HG03066 (cell line): ENCODE measurements around the gene PLBD2.

Experiments
- ATAC-seq: cut with Tn5 transposase; IDR thresholded peaks from one replicate; pipeline ENCODE4 v1.9.1; 2021; ENCODE audit warnings: low read depth; ENCODE audit not compliant: unreplicated experiment

PLBD2 gene

DNA sequence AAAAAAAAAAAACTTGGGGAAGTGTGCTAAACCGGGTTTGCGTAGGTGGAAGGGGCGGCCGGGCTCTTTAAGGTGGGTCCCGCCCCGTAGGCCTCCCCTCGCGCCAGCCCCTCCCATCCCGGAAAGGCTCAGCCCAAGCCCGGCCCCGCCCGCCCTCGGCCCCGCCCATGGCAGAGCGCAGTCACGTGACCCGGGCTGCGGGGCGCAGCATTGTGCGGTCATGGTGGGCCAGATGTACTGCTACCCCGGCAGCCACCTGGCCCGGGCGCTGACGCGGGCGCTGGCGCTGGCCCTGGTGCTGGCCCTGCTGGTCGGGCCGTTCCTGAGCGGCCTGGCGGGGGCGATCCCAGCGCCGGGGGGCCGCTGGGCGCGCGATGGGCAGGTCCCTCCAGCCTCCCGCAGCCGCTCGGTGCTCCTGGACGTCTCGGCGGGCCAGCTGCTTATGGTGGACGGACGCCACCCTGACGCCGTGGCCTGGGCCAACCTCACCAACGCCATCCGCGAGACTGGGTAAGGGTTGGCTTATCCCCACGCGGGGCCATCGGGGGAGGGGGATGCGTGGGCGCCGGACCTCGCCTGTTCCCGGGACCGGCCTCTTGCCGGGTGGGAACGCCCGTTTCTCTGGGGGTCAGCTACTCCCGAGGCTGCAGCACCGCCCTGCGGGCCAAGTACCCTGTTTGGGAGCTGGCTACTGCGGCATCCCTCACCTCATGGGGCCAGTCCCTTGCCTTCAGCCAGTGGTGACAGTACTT, at the start of gene PLBD2:
Gene PLBD2 (plus strand): TSS at position 207 of the 752 bp plus-strand sequence. CDS start 14 bp downstream, at position 221.
- ATAC-seq, result peak; percentile 87

GRCh38 chr12:113310489-113310888, 47.9 kb upstream of the PLBD2 start:
- ATAC-seq, result no peak

DNA sequence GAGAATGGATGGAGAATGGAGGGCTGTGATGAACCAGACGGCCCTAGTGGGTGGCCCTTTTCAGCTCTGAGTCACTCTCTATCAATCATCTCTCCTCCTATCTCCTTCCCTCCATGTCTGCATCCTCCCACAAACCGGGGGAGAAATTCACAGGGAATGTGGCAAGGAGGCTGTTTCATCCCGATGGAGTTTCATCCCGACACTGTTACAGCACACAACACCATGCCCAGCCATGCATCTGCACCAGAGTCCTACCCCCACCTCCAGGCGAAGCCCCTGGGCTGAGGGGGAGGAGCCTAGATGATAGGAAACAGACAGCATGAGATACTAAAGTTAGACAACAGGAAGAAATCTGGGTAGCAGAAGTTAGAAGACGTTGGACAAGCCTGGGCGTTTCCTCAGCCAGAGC, 44.3 kb upstream of the PLBD2 start:
- no peak for ATAC-seq

GRCh38 chr12:113315358-113315757, 43.0 kb upstream of the PLBD2 start:
- no peak for ATAC-seq

DNA sequence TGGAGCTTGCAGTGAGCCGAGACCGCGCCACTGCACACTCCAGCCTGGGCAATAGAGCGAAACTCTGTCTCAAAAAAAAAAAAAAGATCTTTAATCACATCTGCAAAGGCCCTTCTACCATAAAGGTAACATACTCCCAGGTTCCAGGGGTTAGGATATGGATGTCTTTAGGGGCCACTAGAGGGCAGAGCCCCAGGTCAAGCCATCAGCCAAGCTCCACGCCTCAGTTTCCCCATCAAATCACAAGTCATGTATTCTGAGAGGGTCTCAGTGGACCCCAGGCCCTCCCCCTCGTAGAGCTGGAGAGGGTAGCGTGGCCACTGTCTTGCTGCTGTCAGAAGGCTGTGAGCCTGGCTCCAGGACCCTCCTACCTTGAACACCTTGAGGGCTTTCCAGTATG, 42.2 kb upstream of the PLBD2 start:
- ATAC-seq, result no peak

DNA sequence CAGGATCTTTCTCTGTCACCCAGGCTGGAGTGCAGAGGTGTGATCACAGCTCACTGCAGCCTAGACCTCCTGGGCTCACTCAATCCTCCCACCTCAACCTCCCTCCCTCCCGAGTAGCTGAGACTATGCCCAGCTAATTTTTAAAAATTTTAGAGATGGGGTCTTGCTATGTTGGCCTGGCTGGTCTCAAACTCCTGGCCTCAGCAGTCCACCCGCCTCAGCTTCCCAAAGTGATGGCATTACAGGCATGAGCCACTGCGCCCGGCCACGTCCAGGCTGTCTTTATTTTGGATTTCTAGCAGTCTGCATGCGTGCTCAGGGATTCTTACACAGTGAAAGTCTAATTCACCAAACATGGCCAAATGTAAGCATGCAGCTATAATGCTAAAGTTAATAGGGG, 41.3 kb upstream of the PLBD2 start:
- no peak for ATAC-seq

DNA sequence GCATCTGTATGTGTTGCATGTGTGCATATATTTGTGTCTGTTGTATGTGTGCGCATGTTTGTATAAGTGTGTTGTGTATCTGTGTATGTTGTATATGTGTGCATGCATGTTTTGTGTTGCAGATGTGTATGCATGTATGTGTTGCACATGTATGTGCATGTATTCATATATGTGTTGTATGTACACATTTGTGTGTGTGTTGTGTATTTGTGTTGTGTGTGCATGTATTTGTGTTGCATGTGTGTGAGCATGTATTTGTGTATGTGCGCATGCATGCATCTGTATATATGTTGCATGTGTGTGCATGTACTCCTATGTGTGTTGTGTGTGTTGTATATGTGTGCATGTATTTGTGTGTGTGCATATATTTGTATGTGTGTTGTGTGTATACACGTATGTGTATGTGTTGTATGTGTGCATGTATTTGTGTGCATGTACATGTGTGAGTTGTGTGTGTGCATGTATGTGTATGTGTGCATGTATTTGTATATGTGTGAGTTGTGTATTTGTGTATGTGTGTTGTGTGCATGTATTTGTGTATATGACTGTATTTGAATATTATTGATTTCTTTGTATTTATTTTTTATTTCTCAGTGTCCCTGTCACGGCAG, 40.2 kb upstream of the PLBD2 start:
- no peak for ATAC-seq

GRCh38 chr12:113318900-113319628, 39.3 kb upstream of the PLBD2 start:
- ATAC-seq, result no peak

- ATAC-seq, result no peak
These were observed 38.0 kb upstream of the PLBD2 start for GRCh38 chr12:113320401-113320800.

DNA sequence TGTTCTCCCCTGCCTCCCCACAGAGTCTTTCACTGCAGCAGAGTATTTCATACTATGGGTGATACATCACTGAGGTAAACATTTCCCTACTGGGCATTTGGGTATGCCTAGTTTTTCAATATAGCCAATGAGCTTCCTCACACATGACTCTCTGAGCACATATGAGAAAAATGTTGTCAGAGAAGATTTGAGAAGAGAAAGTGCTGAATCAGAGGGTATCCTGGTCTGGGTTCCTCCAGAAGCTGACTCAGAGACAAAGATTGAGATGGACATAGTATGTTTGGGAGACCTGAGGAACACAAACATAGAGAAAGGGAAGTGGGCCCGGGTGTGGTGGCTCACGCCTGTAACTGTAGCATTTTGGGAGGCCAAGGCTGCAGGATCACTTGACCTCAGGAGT, 36.0 kb upstream of the PLBD2 start:
- no peak for ATAC-seq

- ATAC-seq, result no peak
These were observed 32.5 kb upstream of the PLBD2 start for GRCh38 chr12:113325916-113326315.

DNA sequence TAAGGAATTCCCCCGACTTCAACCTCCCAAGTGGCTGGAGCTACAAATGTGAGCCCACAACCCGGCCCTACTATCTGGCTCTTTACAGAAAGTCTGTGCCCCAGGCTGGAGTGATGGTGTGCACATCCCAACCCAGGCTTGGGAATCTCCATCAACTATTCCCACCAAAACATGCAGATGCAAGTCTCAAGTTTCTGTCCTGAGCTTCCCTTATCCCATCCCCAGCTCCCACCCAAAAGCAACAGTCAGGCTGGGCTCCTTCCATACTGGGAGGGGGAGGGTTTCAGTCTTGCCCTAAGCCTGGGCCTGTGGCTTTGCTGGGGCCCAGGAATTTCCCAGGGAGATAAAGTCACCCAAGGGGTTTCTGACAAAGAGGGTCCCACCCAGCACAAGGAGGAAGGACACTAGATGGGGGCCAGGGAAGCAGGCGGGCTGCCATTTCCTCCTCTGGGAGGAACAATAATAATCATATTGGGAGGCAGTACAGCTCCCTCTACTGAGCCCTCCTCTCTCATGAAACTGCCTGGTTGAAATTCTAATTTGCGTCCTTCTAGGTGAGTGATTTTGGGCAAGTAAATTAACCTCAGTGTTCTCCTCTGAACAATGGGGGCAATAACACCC, 31.5 kb upstream of the PLBD2 start:
- no peak for ATAC-seq

DNA sequence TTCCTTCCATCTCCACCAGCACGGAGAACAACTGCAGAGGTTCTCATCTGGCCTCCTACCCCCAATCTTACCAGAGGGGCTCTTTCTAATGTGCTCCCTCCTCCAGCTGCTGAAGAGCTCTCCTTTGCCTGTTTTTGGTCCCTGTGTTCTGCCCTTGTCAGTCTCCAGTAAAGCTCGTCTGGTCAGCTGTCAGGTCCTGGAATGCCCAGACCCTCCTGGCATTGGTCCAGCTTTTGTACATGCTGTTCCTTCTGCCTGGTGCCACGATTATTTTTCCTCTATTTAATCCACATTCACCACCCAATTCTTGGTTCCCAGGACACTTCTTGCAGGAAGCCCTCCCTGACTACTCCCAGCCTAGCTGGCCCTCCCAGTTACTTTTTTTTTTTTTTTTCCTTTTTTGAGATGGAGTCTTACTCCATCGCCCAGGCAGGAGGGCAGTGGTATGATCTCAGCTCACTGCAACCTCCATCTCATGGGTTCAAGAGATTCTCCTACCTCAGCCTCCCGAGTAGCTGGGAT, 30.0 kb upstream of the PLBD2 start:
- no peak for ATAC-seq

DNA sequence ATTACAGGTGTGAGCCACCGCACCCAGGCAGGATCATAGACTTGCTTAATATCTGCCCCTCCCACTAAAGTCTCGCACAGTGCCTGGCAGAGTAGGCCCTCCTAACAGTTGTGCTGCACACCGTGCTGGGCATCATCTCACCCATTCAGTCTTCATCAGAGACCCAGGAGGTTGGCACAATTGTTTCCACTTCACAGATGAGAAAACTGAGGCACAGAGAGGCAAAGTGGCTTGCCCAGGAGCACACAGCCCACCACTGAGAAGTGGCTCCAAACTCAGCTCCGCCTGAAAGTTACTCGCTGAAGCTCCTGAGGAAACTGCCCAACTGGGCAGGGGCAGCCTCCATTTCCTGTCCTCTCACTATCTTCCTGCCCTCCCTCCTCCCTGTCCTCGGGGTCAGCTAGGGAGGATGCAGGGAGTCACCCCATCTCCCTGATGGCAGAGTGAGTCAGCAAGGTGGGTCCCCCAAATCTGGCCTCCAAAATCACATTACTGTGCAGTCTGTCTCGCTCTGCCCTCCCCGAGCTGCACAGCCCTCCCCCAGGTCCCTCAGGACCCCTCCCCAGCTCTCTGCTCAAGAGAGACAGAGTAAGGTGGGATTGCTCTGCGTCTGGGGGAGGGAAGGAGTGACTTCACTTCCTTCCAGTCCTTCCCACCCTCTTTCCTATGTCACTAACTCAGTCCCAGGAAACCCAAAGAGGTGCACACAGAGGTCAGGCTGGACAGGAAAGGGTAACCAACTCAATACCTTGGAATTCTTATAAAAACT, 29.2 kb upstream of the PLBD2 start:
- no peak for ATAC-seq

DNA sequence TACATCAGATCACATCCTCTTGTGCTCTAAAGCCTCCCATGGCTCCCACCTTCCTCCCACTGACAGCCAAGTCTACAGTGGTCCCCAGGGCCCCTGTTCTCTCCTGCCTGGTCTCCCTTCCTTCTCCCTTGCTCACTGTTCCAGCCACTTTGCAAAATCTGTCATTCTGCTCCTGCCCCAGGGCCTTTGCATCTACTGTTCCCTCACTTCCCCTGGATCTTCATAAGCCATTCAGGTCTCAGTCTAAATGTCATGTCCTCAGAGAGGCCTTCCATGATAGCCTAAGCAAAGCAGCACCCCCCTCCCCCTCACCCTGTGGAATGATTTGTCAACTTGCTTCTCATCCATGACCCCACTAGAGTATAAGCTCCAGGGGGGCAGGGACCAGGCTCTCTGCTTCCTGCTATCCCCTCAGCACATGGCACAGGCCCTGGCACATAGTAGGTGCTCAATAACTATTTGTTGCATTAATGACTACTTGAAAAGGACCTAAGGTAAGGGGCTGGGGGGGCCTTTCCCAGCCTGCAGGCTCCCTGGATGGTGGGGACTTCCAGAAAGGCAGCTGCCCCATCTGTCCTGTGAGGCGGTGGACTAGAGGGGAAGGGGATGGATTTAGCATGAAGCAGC, 28.5 kb upstream of the PLBD2 start:
- ATAC-seq, result no peak

GRCh38 chr12:113330505-113330904, 27.9 kb upstream of the PLBD2 start:
- ATAC-seq, result no peak

DNA sequence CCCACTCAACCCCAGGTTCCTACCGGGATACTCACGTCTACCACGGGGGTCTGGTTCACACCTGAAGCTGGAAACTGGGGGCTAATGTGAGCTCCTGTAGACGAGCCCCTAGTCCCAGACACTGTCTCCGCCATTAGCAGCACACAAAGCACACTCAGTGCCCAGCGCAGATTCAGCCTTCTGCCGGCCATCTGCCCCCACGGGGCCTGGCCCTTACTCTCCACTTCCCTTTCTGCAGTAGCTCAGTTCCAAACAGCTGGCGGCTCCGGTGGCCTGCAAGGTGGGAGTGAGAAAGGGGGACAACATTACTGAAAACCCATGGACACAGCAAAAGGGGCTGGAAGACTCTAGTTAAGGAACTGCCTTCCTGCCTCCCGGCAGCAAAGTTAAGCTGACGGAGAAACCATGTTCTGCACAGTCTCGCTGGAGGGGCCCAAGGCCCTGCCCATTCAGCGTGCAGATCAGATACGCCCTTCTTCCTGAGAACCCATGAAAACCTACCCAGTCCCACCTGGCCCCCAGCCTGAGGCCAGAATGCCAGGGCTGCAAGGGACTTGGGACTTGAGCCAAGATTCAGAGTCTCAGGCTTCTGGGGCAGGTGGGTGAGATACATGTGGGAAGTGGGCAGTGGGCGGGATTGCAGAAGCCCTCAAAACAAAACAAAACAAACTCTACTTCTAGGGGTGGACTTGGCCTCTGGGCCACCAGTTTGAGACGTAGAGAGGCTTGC, 25.5 kb upstream of the PLBD2 start:
- ATAC-seq, result no peak

DNA sequence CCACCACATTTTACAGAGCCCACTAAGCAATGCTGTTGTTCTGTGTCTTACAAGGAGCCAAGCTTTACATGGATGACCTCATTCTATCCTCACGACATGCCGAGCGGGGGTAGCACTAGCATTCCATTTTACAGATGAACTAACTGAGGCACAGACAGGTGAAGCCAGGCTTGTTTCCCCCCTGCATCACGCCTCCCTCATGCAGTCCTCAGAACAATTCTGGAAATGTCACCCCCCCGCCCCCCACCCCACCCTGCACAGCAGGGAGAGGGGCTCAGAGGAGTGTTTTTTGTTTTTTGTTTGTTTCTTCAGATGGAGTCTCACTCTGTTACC, 25.0 kb upstream of the PLBD2 start:
- no peak for ATAC-seq
